CD1c-positive myeloid dendritic cell (primary cell): ENCODE measurements around the gene ZCCHC4.
"Not testable (repeated sequence)": the region's sequence is repeated elsewhere in the genome, so short reads cannot be mapped to it uniquely, and the experiment has no call there.

ENCODE experiments used
- DNase-seq: peaks from one replicate; pipeline ENCODE4 v3.0.0-alpha.2; 2016; ENCODE audit errors: extremely low spot score

The ZCCHC4 gene

DNA sequence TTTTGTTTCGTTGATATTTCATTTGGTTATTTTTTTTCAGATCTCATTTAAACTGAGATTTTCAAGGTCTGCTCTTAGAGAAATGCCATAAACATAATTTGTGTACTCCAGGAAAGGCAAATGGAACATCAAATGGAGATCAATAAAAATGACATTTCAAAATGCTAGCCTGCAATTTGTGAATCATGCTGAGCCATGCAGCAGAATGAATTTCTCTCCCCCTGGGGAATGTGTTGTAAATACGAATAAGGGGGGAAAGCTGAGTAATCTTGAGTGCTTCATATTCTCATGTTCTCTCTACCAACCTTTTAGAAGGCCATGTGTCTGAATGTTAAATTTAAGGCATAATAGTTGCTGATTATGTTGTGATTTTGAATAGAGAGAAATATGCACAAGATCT is 7.8 kb downstream of the ZCCHC4 start:
- no peak for DNase-seq

DNA sequence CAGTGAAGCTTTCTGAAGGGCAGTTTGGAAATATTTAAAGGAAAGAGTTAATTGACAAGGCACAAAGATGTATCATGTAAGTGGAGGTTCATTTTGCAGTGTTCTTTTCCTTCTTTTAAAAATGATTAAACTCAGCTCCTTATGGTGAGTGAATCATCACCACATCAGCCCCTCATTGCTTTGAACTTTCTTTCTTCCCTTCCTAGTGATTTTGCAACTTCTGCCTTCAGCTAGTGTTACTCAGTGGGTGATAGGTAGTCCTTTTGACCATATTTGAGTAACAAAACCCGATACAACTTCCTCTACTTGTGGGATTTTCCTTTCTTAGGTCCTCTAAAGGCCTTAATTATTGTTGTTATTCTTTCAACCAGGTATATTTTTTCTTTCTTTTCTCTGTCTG is 8.2 kb downstream of the ZCCHC4 start:
- DNase-seq, result peak; percentile 66

DNA sequence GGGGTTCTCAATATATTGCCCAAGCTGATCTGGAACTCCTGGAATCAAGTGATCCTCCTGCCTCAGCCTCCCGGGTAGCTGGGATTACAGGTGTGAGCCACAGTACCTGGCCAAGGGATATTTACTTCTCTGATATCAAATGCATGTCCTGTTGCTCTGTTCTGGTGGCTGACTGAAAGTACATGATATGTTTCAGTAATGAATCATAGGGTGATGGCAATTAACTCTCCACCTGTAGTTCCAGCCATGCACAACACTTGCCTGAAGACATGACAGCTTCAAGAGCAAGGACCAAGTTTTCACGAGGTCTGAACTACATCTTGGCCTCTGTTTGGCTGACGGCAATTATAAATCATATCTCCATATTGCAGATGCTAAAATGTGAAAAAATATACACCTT is 9.1 kb downstream of the ZCCHC4 start:
- DNase-seq, result no peak

DNA sequence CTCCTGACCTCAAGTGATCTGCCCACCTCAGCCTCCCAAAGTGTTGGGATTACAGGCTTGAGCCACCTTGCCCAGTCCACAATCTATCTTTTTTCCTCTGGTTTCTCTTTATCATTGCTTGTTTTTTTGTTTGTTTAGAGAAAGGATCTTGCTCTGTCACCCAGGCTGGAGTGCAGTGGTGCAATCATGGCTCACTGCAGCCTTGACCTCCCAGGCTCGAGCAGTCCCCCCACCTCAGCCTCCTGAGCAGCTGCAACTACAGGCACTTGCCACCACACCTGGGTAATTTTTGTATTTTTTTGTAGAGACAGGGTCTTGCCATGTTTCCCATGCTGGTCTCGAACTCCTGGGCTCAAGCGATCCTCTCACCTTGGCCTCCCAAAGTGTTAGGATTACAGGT is 15.9 kb downstream of the ZCCHC4 start:
- not testable (repeated sequence) for DNase-seq

DNA sequence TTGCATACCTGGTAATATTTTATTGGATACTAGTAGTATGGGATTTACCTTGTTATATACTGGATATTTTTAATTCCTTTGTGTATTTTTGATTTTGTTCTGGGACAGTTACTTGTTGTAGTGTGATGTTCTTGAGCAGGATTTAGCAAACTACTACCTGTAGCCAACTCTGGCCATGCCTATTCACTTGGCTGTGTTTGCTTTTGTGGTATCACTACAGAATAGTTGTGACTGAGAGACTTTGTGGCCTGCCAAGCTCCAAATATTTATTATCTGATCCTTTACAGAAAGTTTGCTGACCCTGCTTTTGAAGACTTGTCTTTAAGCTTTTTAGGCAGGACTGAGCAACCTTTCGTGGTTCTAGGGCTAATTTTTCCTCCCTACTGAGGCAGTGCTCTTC is 17.8 kb downstream of the ZCCHC4 start:
- no peak for DNase-seq

DNA sequence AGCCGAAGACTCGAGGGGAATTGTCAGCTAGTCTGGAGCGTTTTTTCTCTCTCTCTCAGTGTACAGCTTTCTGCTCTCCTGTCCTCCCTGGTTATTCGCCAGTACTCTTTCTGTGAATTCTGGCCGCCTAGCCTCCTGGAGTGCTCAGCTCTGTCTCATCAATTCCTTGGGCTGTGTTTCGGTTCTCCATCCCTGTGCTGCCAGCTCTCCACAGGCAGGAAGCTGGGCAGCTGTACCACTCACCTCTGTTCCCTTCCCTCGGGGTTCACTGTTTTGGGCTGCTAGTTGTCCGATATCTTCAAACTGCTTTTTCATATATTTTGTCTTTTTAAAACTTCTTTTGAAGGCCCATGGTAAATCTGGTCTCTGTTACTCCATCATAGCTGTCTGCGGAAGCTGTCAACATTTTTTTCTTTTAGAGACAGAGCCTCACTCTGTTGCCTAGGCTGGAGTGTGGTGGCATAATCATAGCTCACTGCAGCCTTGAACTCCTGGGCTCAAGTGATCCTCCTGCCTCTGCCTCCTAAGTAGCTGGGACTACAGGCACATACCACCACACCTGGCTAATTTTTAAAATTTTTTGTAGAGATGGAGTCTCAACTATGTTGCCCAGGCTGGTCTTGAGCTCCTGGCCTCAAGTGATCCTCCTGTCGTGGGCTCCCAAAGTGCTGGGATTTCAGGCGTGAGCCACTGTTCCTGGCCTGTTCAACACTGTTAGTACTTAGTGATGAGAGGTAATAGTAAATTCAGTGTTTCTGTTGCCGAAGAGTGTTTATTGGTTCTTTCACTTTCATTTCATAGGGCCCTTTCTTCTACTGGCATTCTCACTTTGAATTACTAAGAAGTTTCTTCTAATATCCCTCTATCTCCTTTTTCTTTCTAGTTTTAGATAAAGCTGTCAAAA is 18.6 kb downstream of the ZCCHC4 start:
- DNase-seq, result no peak

DNA sequence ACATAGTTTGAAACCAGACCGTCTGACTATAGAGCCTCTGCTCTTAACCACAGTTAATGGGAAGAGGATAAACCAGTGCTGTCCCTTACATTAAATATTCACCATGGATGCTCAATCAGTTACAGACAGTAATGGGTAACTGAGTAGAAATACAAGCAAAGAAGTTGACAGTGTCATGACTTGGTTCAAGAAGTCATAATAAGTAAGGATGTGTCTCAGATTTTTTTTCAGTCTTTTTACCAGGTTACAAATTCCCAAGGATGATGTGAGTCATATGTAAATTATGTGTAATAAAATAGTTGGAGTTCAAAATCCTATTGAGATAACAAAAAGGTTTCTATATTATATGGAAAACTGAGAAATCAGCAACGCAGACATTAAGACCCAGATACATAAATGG is 31.1 kb downstream of the ZCCHC4 start:
- DNase-seq, result no peak

DNA sequence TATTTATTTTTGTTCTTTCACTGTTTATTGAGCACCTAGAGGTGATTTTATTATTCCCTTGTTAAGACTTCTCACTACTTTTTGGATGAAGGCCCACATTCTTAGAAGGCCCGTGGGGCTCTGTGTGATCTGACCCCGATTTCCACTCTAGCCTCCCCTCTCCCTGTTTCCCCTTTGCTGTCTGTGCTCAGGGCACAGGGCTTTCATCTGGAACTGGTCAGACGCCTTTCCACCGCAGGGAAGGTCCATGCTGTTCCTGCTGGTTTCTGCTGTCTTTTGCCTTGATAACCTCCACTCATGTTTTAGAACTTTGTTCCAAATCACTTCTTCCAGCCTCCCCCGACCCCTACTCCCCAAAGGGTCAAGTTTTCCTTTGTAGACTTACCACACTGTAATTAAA is 33.2 kb downstream of the ZCCHC4 start:
- no peak for DNase-seq

DNA sequence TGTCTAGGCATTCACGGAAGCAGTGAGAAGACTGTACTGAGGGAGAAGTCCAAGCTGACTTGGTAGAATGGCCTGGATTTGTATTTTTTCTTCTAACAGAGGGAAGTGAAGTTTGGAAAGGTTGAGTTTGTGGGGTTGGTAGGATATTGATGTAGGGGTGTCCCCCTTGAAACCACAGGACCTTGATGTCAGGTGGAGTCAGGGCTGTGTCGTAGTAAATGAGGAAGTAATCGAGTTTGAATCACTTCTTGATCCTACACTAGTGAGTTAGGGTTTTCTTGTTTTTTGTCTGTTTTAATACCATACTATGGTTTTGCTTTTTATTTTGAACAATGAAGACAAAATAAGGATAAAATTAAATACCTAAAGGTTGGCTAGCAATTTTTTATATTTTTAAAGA is 34.3 kb downstream of the ZCCHC4 start:
- no peak for DNase-seq

DNA sequence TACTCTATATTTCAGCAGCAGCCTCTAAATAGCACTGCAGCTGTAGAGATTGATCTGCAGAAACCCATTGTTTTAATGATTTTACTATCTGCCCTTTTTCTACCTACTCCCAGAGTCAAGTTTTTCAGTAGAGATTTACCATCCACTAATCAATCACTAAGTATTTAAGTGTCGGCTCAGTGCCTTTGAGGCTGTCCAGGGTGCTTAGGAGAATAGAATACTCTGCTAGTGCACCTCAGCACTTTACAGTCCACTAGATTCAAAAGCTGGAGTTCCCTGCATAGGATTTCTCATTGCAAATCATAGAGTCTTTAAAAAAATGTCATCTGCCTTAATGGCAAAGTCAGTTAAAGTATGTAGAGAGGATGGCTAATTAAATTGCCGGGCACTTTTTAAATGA is 34.9 kb downstream of the ZCCHC4 start:
- no peak for DNase-seq

DNA sequence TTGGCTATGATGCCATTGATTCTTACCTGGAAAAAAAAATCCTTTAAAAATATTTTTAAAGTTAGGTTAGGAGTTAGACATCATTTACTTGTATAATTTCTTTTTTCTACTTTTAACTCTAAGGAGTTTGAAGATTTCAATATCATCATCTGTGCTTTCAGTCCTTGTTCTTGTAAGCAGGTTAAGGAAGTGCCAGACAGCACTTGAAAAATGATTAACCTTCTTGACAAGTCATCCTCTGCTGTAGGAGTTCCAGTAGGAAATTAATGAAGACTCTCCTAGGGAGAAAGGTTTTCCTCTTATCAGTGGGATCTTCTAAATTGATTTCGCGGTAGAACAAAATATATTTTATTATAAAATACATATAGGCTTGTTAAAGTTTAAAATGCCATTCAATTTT is 35.4 kb downstream of the ZCCHC4 start:
- DNase-seq, result no peak

DNA sequence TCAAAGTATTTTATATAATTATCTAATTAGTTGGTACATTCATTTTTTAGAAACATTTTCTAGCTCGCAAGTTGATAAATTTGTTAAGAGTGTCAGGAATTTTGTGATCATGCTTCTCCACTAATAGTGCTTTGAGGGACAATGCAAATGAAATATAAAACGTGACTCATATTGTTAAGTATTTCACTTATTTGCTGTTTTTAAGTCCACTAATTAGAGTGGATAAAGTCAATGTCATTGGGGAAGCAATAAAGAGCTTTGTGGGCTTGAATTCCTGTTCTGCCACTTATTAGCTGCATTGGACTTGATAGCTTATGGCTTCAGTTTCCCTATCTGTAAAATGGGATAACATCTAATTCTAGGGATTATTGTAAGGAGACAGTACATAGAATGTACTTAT is 38.0 kb downstream of the ZCCHC4 start:
- DNase-seq, result no peak

DNA sequence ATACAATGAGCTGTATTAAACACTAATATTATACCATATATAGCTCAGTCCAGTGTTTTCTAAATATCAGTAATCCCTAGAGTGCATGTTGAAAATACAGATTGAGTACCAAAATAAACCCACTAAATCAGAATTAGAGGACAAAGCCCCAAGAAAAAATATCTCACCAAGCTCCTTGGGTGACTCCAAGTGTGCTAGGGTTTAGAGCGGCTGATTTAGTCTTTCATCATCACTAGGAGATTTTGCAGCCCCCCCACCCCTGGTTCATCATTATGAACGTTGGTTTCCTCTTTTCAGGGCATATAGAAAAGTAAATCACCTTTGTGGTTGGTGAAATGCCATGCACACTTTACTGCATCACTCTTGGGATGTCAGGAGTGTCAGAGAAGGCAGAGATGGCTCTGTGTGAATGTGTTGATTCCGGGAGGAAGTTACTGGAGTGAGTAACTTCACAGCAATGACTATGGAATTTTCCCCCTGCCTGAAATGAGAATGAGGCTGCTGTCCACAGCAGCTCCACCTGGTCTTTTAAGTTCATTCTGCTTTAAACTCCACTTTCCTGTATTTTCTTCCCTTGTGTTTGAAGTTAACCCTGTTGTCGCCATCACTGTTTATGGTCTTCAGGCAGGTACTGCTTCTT is 39.3 kb downstream of the ZCCHC4 start:
- DNase-seq, result no peak

DNA sequence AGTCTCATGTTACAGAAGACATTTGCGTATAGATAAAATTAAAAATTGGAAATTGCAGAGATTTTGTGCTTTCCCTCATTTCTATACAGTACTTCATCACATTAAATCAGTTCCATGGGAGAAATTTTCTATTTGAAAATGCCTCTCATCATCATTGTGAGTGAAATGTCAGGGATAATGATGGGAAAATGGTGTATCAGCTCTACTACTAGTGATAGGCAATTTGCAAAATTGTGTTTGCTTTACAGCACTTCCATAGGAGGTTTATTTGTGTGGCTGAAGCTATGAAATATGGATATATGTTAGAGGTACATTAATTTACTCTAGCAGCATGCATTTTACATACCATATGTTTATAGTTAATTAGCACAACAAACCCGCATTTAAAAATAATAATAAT is 43.5 kb downstream of the ZCCHC4 start:
- no peak for DNase-seq

DNA sequence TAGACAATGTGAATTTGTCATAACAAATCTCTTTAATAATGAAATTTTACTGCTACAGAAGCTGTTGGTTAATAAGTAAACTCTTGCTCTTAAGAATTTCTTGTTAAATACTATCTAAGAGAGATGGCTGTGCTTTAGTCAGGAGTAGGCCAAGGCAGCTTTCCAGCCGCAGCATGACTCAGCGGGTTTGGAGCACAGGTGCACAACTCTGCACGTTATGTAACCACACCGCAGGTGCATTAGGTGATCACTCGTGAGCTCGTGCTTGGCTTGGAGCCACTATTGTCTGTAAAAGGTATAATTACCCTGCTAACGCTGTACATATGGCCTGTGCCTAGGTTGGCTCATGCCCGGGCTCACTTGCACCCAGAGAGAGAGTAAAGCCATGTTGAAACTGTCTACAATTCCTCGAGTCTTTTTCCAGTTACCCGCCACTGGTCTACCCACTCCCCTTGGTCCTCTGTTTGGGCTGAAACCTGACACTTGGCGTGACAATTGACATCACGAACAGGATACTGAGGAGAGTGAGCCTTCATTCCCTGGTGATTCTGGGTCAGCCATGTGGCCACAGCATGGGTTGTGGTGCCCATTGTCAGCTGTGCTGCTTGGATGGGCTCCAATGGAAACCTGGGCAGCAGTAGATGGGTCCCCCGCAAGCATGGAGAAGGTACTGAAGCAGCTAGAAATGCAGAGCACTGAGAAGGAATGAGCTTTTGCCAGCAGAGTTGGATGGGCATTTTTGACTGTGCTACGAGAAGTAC is 46.1 kb downstream of the ZCCHC4 start:
- no peak for DNase-seq

DNA sequence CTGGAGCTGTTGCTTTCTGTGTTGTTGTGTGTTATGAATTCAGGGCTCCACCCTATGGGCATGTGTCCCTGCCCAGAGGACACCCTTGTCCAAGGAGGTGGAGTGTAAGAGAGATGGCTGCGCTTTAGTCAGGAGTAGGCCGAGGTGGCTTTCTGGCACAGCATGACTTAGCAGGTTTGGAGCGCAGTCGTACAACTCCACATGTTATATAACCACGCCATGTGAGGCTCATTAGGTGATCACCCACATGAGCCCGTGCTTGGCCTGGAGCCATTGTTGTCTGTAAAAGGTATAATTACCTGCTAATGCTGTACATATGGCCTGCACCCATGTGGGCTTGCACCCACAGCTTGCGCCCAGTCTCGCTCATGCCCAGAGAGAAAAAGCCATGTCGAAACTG is 48.7 kb downstream of the ZCCHC4 start:
- DNase-seq, result no peak

DNA sequence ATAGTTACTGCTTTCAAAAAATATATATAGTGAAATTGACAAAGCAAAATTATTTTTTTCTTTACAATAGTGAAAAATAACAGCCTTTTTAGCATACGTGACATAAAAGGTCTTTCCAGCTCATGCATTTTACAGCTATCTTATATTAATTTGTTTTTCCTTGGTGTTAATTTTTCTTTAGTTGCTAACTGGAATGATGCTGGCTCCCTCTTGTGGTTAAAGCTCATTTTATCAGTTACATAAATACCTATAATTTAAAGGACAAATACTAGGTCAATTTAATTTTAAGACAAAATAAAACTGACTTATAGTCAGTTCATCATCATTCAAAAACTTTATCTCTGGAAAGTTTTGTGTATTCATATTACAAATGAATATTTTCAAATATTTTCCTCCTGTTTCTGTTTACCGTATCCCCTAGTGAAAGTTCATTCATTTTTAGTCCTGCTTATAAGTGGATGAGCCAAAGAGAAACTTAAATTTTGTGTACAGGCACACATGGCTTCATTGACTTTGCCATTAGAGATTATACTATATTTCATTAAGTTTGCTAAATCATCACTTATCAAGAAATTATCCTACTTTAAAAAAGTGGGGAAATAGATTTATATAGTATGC is 54.5 kb downstream of the ZCCHC4 start:
- DNase-seq, result peak; percentile 41

DNA sequence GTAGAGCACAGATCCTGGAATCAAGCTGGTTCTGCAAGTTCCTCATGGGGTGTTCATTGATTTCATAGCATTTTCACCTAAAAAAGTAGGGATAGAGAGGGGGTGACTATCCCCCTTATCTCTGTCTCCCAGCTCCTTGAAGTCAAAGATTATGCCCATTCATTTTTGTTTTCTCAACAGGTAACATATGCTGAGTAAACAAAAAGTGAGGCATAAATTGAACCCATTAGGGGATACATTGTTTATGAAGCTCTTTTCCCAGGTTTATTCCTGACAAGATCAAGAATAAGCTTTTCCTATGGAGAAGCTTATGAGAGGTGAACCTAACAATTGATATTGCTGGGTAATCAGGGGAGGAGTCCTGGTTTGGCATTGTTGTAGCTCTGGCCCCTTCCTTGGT is 55.3 kb downstream of the ZCCHC4 start:
- DNase-seq, result no peak

DNA sequence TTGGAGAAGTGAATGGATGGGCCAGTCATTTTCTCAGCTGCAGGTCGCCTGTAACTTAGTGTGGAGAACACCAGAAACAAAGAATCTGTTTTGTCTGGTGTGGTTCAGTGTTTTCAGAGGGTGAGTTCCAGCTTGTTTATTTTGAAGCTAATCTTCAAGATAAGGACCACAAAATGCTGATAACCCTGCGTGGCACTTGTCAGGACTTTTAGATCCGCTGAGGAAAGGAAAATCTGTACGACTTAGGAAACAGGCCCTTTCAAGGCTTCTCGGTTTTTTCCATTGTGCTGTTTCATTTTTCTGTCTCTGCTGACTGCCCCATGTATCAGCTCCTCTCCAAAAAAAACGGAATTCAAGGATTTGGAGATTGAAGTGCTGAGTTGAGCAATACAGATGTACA is 55.7 kb downstream of the ZCCHC4 start:
- no peak for DNase-seq

DNA sequence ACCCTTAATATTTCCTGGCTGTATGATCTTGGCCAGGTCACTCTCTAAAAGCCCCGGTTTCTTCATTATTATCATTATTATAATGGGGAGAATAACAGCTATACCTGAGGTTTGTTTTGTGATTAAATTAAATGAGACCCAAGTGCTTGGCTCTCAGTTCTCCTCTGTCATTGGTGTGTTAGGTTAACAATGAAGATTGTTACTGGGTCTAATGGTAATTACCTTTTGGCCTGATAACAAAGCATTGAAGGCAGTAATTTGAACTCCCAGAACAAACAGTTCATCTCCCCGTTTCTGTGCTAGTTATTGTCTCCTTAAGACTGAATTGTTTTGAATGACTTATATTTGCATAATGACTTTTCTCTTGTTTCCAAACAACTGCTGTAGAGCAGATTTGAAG is 57.7 kb downstream of the ZCCHC4 start:
- no peak for DNase-seq

DNA sequence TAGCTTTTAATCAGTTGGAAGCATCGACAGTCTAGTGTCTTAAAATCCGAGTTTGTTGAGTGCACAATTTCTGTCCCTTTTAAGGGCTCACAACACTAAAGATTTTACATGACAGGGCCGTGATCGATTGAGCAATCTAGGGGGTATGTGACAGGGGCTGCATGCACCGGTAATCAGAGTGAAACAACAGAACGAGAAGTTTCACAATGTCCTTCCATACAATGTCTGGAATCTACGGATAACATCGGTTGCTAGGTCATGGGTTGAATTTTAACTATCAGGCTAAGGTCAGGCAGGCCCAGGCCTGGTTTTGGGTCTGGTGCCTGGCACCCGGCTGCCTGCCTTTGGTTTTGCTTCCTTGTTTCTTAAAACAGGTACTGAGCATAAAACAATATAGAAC is 60.0 kb downstream of the ZCCHC4 start:
- DNase-seq, result peak; percentile 9
